Measurements from ENCODE around the gene UQCR11. TPM values are rescaled to one million over a fixed set of nuclear protein-coding genes. Genes with fewer than 3 reads are reported as not detected.

Gene UQCR11
- total RNA-seq, 4 donors from 2014 or later: 55.0 to 76.8 (median 73.8) TPM

GRCh38 chr19:1612114-1613086 is 7.1 kb upstream of the UQCR11 start:
- TF ChIP-seq CTCF (IDR thresholded peaks at IDR 0.05; ENCODE audit: low read depth): no peak

GRCh38 chr19:1611353-1611752 is 6.1 kb upstream of the UQCR11 start:
- TF ChIP-seq CTCF (IDR thresholded peaks at IDR 0.05; ENCODE audit: low read depth): no peak

GRCh38 chr19:1610579-1610978 is 5.3 kb upstream of the UQCR11 start:
- TF ChIP-seq CTCF (IDR thresholded peaks at IDR 0.05; ENCODE audit: low read depth): no peak

GRCh38 chr19:1609680-1610474 is 4.6 kb upstream of the UQCR11 start:
- TF ChIP-seq CTCF (IDR thresholded peaks at IDR 0.05; ENCODE audit: low read depth): no peak

- no peak for TF ChIP-seq CTCF (IDR thresholded peaks at IDR 0.05; ENCODE audit: low read depth)
Measured at GRCh38 chr19:1609103-1609396, 3.8 kb upstream of the UQCR11 start.

- no peak for TF ChIP-seq CTCF (IDR thresholded peaks at IDR 0.05; ENCODE audit: low read depth)
Measured at GRCh38 chr19:1608359-1609102, 3.3 kb upstream of the UQCR11 start.
